CD4-positive, alpha-beta T cell treated with Interleukin-15 for 4 hours (primary cell): ENCODE data around the gene C2CD4B.
A peak's percentile ranks its signal among the peaks of the same experiment; 100 is the strongest.

ENCODE experiments used
- DNase-seq: peaks from one replicate; pipeline ENCODE4 v3.0.0-alpha.2; 2020; ENCODE audit warnings: low spot score

Gene C2CD4B

DNA sequence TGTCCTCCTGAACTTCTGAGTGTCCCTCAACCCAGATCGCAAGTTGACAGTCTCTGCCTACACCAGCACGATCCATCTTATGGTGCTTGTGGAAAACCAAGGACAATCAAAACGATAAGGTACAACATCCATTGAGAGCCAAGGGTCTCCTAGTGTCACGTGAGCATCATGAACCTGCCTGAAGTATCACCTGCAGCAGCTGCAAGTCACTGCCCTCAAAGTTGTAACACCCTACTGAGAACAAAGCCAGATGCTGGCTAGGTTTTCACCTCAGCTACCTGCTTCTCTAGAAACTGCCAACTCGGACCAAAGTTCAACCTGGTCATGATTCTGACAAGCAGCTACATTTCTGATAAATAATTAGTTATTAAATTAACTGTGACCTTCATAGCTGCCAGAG lies 17.5 kb downstream of the C2CD4B start:
- DNase-seq: no peak

DNA sequence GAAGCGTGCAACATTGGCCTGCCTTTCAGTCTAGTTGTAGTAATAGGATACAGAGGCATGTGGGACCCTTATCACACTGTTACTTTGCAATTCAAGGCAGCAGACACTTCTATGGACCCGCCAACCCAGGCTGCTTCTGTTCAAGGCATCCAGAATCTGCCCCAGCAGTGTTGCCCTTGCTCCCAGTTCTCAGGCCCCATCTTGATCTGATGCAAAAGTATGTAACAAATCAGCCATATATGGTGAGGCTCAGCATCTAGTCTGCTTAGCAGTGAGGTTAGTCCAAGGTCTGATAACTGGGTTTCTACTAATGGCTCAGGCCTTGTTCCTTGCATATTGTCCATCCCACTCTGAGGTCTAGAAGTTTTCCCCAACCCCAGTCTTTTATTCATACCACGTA lies 17.9 kb downstream of the C2CD4B start:
- DNase-seq: no peak

DNA sequence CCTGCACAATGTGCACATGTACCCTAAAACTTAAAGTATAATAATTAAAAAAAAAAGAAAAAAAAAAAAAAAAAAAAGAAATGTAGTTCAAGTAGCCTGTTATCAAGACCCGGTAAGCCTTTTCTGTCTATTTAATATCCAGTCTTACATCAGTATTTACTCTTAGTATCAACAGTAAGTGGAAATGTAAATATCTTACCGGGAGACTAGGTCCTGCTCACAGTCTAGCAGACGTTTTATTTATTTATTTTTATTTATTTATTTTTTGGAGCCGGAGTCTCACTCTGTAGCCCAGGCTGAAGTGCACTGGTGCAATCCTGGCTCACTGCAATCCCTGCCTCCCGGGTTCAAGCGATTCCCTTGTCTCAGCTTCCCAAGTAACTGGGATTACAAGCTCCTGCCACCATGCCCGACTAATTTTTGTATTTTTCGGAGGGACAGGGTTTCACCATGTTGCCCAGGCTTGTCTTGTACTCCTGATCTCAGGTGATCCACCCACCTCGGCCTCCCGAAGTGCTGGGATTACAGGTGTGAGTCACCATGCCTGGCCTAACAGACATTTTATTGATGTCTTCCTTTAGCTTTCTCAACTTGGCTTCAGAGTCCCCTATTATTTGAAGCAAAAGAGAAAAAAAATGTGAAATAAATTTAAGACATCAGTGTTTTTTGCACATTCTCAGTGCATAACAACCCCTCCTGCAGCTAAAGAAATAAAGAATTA lies 19.9 kb downstream of the C2CD4B start:
- DNase-seq: no peak

DNA sequence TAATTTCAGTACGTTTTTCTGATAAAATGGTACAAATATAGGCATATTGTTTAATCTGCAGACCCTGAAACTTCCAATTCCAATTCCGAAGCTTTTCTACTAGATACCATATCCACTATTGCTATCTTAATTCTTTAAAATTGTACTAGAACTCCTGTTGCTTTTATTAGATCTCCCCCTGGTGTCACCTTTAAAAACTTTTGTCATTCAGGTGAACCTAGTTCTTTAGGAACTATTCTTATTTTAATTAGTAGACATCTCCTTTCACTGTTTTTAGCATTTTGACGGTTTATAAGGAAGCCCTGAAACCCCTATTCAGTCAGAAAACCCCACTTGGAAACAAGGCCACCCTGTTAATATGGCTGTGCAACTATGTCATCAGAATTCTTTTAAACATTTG lies 22.3 kb downstream of the C2CD4B start:
- peak; percentile 12 for DNase-seq

DNA sequence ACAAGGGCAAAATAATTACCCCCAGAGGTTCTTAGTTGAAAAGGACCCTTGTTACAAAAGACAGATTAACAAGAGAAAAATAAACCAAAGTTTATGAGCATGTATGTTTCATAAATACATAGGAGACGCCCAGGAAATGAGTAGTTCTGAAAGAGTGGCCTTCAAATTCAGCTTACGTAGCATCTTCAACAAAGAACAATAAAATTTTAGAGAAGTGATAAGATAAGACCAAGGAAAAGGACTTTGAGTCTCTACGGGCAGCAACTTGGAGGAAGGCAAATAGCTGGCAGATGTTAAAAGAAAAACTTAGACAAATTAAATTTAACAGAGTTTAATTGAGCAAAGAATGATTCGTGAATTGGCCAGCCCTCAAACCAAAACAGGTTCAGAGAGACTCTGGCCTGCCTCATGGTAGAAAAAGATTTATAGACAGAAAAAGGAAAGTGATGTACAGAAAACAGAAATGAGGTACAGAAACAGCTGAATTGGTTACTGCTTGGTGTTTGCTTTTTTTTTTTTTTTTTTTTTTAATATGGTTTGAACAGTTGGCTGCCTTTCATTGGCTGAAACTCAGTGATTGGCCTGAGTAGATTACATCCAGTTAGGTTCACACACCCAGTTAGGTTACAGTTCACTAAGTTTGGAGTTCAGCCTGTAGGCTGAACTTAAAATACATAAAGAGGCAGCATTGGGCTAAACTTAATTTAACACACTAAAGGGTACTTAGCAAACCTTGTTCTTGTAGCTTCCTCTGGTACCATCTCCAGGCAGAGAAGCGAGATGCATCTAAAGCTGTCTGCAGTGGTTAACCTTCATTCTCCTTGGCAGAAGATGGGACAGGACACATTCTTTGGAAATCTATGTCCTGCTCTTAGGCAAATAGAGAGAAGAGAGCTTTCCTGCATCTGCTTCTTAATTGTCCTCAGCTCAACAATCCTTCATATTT lies 23.2 kb downstream of the C2CD4B start:
- DNase-seq: no peak

DNA sequence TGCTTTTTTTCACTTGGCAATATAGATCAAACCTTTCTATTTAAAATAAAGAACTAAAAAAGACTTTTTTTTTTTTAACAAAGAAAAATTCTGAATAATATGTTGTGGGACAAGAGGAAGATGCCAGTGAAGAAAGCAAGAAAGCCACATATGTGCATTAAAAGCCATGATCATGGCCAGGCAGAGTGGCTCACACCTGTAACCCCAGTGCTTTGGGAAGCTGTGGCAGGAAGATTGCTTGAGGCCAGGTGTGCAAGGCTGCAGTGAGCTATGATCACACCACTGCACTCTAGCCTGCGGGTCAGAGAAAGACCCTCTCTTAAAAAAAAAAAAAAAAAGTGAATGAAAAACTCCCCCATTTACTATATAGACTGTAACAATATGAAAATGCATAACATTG lies 23.9 kb downstream of the C2CD4B start:
- DNase-seq: no peak

DNA sequence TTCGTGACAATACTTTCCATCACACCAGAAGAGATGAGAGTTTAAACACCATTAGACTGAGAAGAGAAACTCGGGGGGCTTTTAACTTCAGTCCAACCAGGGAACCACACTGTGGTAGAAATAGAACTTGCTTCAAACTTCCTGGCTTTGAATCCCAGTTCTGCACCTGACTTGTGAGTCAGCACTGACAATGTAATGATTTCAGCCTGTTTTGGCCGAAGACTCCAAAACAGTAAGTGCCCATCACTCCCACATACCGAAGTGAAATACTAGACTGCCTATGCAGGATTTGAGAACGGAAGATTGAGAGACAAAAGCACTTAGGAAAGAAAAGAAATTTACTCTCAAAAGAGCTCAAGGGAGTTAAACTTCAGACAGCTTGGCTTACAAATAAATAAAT lies 27.0 kb downstream of the C2CD4B start:
- DNase-seq: no peak

DNA sequence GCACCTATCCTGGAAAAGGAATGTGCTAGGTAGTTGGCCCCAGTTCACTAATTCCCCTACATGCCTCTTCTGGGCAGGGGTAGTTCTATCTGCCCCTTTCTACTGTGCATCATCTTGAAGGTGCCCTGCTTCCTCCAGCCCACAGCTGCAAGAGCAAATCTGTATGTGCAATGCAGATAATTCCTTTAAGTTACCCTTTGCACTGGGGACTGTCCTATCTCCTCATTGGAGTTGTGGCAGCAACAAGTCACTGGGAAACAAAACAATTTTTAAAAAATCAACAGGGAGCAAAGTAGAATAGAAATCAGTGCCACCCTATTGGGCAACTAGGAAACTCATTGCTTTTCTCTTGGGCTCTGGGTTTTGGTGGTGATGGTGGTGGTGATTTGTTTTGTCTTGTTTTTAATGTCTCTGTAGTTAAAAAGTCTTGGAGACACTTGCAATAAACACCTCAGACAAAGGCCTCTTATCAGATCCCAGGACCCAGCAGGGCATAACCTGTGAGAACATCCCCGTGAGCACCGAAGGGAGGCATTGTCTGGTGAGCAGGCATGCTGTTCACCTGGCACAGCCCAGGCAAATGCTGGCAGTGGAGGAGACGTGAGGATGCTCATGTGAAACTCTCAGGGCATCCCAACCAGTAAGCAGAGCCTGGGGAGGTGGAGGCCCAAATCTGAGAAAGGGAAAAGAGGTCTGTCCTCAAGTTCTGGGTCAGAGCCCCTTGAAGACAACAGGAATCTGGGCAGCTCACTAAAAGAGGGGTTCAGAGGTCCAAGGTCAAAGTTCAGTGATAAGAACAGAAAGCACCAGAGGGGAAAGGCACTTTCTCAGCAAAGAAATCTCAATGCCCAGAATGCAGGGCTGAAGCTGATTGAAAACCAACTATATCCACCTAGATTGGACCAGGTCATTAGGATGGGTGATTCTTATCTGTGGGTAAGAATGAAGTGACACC lies 27.9 kb downstream of the C2CD4B start:
- DNase-seq: no peak

DNA sequence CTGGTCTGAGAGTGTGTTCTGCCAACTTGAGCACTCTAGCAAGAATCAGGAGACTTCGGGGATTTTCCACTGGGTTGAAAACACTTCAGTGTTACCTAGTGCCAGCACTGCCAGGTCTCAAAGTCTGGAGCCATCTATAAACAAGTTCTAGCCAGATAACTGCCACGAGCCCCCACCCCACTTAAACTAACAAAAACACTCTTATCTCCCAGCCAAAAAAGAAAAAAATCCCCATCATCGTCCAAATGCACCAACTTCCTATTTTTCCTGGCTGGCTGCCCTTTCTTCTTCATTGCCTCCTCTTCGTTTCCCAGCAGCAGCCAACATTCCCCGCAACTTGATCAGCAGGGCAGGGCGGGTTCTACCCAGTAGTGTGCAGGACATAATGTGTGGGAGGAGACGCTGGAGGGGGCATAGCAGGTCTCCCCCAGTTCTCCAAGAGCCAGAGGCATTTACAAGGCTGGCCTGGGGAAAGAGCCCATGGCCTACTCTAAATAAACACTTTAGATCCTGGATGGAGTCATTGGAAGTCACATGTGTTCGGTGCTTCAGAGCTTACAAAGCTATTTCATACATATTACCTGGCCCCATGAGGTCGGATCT lies 29.5 kb downstream of the C2CD4B start:
- DNase-seq: no peak

DNA sequence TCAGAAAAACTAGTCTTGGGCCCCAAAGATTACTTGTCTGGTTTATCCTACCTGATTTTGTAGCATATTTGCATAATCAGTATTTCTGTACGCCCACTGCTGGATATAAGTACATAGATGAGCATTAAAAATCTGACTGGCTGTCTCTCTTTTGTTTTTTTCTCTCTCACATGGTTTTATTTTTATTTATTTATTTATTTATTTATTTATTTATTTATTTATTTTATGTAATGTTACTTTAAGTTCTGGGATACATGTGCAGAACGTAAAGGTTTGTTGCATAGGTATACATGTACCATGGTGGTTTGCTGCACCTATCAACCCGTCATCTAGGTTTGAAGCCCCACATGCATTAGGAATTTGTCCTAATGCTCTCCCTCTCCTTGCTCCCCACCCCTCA lies 31.9 kb downstream of the C2CD4B start:
- no peak for DNase-seq

DNA sequence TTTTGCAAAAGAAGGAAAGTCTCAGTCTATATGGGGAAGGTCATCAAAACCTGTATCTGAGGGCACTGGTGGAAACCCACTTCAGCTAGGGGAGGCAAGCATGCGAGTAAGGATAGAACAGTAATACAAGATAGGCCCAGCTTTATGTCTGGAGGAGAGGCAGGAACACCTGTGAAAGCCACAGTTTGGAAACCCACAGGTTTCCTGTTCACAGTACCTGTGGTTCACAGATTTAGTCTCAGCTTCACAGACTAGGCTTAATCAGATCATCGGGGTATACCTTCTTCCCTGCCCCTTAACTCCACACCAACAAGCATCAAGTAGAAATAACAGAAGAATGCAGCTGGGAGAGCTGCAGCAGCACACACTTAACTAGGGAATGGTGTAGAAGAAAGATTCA lies 36.2 kb downstream of the C2CD4B start:
- no peak for DNase-seq

DNA sequence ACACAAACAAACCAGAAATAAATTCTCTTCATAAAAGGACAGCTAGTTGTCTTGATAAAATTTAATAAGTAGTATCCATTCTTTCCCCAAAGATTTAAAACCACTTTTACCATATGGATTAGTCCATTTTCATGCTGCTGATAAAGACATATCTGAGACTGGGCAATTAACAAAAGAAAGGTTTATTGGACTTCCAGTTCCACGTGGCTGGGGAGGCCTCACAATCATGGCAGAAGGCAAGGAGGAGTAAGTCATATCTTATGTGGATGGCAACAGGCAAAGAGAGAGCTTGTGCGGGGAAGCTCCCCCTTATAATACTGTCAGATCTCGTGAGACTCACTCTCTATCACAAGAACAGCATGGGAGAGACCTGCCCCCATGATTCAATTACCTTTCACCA lies 38.7 kb downstream of the C2CD4B start:
- no peak for DNase-seq

DNA sequence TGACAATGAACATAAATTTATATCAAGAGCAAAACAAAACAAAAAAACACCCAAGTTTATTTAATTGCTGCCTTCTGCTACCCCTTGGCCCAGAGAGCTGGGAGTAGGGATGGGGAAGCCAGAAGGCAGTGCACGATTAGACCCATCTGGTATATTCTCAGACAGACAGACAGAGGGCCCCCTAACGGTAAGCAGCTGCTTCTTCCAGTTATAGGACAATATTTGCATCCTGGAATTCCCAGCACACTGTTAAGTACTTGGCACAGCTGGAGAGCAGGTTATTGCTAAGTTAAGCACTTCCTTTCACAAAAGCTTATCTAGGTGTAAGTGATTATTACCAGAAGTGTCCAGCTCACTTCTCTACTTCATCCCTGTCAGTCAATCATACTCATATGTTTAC lies 39.3 kb downstream of the C2CD4B start:
- no peak for DNase-seq

DNA sequence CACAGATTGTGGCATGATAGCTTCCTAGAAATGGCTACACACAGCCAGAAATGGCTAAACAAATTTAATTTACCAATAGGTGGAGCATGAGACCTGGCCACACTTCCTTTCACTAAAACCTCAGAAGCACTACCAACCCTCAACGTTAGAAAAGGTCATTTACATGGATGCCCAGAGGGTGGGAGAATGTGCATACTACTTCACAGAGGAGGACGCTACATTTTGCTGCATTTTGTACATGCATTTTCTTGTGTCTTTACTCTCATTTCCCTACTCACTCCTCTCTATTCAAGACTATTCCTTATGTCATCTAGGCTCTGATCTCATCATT lies 40.1 kb downstream of the C2CD4B start:
- DNase-seq: peak; percentile 14

DNA sequence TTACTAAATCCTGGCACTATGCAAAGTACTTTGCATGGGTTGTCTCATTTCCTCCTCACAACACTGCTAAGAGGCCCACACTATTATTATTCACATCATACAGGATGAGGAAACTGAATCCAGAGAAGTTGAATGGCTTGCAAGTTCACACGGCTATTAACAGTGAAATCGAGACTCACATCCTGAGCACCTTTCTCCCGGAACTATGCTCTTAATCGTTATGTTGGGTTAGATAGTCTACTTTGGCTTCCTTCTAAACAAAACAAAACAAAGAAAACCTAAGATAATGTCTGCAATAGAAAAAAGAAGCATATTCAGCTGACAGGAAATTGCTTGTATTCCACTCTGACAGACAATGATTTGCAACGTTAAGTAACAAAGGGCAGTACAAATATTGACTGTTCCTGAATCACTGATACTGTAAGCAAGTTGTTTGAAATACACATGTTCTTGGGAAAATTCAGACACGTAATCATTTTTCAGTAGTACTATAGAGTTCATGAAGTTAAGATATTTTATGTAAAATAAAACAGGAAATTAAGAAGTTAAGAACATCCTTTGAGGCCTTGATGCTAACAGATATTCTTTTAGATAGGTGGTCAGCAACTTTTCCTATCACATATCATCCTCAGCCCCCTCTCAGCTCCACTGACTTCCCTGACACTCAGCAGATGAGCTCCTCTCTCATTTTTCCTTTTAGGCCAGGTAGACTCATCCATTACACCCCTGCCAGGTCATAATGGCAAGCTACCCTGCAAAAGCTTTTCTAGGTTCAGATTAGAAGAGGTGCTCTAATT lies 40.7 kb downstream of the C2CD4B start:
- DNase-seq: peak; percentile 18

DNA sequence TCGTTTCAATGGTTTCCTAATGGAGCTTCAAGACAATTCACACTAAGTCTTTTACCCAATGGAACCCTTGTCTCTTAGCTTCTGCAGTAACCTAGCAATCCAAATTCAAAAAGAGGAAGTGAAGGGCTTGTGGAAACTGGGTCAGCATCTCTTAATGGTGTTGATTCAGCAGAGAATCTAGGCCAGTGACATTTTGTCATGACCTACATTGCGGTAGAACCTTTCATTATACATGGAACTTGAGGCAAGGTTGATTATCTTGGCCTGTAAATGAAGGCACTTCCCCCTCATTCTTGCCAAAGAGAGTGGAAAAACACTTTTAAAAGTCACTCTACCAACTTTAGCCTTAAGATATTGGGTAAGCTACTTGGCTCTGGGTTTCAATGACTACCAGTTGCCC lies 42.8 kb downstream of the C2CD4B start:
- DNase-seq: peak; percentile 47

DNA sequence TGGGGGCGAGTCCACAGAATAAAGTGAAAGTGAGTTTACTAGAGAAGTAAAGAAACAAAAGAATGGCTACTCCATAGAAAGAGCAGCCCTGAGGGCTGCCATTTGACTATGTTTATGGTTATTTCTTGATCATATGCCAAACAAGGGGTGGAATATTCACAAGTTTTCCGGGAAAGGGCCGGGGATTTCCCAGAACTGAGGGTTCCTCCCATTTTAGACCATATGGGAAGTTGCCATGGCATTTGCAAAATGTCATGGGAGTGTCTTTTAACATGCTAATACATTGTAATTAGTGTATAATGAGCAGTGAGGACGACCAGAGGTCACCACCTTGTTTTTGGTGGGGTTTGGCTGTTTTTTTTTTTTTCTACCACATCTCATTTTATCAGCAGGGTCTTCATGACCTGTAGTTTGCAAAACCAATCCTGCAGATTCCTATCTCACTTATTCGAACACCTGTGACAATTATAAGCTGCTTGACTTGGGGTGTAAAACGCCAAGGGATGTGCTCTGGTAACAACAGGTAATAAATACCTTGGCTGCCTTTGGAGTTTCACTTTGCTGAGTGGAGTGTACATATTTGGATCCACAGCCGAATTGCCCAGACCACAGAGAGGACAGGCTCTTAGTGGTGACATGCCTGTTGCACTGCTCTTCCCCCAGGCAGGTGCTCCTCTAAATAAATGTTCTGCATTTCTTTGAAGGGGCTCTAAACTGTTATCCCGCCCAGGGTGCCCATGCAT lies 43.6 kb downstream of the C2CD4B start:
- DNase-seq: no peak

DNA sequence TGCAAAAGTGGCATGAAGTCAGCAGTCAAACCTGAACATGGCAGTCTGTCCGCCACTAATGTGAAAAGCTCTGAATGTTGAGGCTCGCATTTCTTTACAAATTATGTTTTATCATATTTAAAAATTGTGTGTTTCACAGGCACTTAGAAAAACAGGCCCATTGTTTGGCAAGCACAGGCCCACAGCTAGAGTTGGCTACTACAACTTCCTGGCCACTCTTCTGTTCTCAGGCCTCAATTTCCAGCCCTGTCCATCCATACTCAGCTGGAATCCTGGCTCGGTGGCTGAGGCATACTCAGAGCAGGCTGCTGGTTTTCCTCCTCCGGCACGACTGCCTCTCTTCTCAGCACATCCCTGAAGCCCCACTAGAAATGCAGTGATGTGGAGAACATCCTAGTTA lies 44.3 kb downstream of the C2CD4B start:
- no peak for DNase-seq

DNA sequence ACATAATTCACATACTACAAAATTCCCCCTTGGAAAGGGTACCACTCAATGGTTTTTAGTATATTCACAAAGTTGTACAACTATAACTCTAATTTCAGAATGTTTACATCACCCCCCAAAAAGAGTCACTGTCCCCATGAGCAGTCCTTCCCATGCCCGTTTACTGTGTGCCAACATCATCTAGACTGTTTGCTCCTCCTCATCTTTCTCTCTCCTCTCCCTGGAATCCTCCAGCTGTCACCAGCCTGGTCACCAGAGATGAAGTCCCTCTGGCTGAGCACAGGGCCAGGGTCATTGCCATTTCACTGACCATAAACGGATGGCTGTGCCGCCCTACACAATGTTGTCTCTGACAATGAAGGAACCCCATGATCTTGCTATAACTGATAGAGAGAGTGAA lies 45.2 kb downstream of the C2CD4B start:
- no peak for DNase-seq

DNA sequence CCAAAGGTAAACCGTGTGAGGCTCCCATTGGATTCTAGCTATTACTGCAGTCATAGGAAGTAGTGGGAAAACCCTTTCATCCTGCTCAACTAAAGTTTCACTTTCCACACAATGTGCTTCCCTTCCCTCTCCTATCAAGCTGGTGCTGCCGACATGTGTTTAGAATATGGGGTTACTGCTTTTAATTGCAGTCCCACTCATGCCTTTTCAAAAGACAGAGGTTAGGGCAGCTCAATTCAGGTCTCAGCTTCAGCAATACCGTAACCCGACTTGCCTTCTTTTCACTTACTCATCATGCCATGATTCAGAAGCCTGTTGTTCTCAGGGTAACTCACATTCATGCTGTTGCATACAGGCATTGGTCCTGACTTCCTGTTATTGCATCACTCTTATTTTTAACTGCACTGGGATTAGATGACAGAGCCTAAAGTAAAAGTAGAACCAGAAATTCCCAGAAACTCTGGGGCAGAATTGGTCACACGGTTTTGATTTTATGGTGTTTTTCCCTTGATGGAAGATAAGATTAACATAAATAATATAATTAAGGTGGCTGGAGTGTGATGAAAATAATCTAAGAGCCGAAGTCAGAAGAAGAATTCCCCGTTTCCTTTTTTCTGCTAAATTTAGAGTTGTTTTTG lies 45.7 kb downstream of the C2CD4B start:
- DNase-seq: peak; percentile 60
